ENCODE results near the gene B4GALT4. TPM values are rescaled to one million over a fixed set of nuclear protein-coding genes. Genes with fewer than 3 reads are reported as not detected.

Gene B4GALT4
- total RNA-seq, 1 donor, result 47.5 TPM

GRCh38 chr3:119184796-119185570 lies 55.7 kb downstream of the B4GALT4 start:
- peak; percentile 56 for DNase-seq (ENCODE audit: low read depth)
- no peak overlapping the region for H3K4me3 ChIP-seq (ENCODE audit: low read depth, low read length)
- TF ChIP-seq, protein P1, sequence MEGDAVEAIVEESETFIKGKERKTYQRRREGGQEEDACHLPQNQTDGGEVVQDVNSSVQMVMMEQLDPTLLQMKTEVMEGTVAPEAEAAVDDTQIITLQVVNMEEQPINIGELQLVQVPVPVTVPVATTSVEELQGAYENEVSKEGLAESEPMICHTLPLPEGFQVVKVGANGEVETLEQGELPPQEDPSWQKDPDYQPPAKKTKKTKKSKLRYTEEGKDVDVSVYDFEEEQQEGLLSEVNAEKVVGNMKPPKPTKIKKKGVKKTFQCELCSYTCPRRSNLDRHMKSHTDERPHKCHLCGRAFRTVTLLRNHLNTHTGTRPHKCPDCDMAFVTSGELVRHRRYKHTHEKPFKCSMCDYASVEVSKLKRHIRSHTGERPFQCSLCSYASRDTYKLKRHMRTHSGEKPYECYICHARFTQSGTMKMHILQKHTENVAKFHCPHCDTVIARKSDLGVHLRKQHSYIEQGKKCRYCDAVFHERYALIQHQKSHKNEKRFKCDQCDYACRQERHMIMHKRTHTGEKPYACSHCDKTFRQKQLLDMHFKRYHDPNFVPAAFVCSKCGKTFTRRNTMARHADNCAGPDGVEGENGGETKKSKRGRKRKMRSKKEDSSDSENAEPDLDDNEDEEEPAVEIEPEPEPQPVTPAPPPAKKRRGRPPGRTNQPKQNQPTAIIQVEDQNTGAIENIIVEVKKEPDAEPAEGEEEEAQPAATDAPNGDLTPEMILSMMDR (IDR thresholded peaks at IDR 0.05; ENCODE audit: insufficient read depth, low read depth, low read length), result no peak

DNA sequence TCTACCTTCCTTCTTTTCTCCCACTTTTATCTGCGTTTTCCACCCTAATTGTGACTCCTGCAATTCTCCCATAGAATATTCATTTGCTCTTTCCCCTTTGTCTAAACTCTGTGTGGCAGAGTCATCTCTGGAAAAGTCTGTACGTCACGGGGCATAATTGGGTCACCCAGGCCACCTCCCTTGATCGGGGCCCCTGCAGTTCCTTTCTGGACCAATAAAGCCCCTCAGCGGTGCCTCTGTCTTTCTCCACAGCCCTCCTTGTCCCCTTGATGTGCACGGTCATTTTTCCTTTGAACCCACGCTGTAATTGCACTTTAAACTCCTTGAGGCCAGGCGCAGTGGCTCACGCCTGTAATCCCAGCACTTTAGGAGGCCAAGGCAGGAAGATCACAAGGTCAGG lies 56.6 kb downstream of the B4GALT4 start:
- H3K4me3 ChIP-seq (ENCODE audit: low read depth, low read length), result no peak overlapping the region
- DNase-seq (ENCODE audit: low read depth), result no peak
- TF ChIP-seq, protein P1 (IDR thresholded peaks at IDR 0.05; ENCODE audit: insufficient read depth, low read depth, low read length), result no peak

- no peak overlapping the region for H3K4me3 ChIP-seq (ENCODE audit: low read depth, low read length)
- TF ChIP-seq, protein P1 (IDR thresholded peaks at IDR 0.05; ENCODE audit: insufficient read depth, low read depth, low read length), result no peak
- DNase-seq (ENCODE audit: low read depth), result no peak
Observed at GRCh38 chr3:119181765-119182164, 58.9 kb downstream of the B4GALT4 start.

GRCh38 chr3:119177321-119177720 lies 63.4 kb downstream of the B4GALT4 start:
- no peak for DNase-seq (ENCODE audit: low read depth)
- TF ChIP-seq, protein P1 (IDR thresholded peaks at IDR 0.05; ENCODE audit: insufficient read depth, low read depth, low read length), result no peak
- H3K4me3 ChIP-seq (ENCODE audit: low read depth, low read length), result no peak overlapping the region

GRCh38 chr3:119176778-119177177 lies 63.9 kb downstream of the B4GALT4 start:
- TF ChIP-seq, protein P1 (IDR thresholded peaks at IDR 0.05; ENCODE audit: insufficient read depth, low read depth, low read length), result no peak
- H3K4me3 ChIP-seq (ENCODE audit: low read depth, low read length), result no peak overlapping the region
- DNase-seq (ENCODE audit: low read depth), result no peak

DNA sequence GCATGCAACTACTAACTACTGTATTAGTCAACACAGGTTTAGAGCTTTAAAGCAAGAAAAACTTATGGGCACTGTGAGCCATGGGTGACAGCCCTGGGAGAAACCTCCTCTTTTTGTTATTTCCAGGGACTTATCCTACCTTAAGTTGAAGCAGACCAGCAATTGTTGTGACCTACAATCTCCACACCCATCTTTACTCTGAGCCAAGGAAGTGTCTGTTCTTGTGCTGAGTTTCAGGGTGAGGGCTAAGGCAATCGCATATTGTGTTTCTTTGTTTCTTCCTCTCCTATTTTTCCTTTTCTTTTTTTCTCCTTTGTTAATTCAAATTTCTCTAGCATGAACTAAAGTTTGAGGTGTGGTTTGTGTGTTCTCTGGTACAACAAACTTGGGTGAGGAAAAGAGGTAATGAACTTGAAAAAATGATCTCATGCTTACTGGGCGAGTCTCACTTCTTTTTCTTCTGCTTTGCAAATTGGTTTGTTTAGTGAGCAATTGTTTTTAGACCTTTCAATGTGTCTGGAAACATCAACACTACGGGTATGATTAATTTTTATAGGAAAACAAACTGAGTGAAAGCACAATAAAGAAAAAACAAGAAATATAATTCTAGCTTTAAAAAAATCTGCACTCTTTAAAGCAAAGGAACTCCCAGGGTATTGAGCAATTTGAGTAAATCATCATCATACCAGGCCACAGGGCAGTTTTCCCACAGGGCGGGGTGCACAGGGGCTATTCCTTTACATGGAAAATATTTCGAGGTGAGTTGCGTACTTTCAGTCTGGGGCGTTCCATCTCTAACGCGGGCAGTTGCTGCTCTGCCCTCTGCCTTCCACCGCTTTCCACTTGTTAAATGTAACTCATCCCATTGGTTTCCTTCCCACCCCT lies 64.6 kb downstream of the B4GALT4 start:
- peak; percentile 36 for DNase-seq (ENCODE audit: low read depth)
- TF ChIP-seq, protein P1 (IDR thresholded peaks at IDR 0.05; ENCODE audit: insufficient read depth, low read depth, low read length), result no peak
- no peak overlapping the region for H3K4me3 ChIP-seq (ENCODE audit: low read depth, low read length)

All from fibroblast of villous mesenchyme (primary cell).